ENCODE measurements around the gene LRRIQ1. TPM values are rescaled to one million over a fixed set of nuclear protein-coding genes. Genes with fewer than 3 reads are reported as not detected.

Gene LRRIQ1
- total RNA-seq, 1 experiment from 2014 or later, result 0.39 TPM

- Histone ChIP-seq H4K91ac (ENCODE audit: insufficient read length, low read depth, low read length) (no peak overlapping the region), H3K4me1 (ENCODE audit: insufficient read depth, low read length) (no peaks in the 10 kb centered on the region), H3K23me2 (ENCODE audit: insufficient read length, low read depth, low read length, poor library complexity, severe bottlenecking) (peaks cover 21% of the 10 kb centered on the region), H3K4ac (ENCODE audit: low read depth, low read length) (no peak overlapping the region), H3K27me3 (ENCODE audit: insufficient read depth, low read length) (peaks cover 27% of the 10 kb centered on the region), H3K14ac (ENCODE audit: insufficient read depth, low read length) (no peak overlapping the region), H2BK15ac (ENCODE audit: low read depth, low read length) (no peak overlapping the region), H3T11ph (ENCODE audit: low read length) (no peak overlapping the region), H4K20me1 (ENCODE audit: control insufficient read depth, insufficient read depth, insufficient read length) (no peaks in the 10 kb centered on the region), H3K56ac (ENCODE audit: insufficient read length, low read depth, low read length) (no peak overlapping the region), H2BK5ac (ENCODE audit: insufficient read length, low read length) (no peak overlapping the region), H3K9ac (ENCODE audit: extremely low read depth, insufficient read length, low read length) (no peak overlapping the region), H4K8ac (replicated peaks; ENCODE audit: insufficient read length, low read depth, low read length) (no peak overlapping the region), H3K79me1 (ENCODE audit: insufficient read depth, low read depth, low read length, poor library complexity, severe bottlenecking) (no peaks in the 10 kb centered on the region), H2BK20ac (ENCODE audit: low read depth, low read length, poor library complexity, severe bottlenecking) (no peak overlapping the region), H3K27ac (ENCODE audit: insufficient read length, low read depth, low read length) (no peak overlapping the region), H3K4me2 (ENCODE audit: insufficient read depth, insufficient read length, low read length) (peak overlapping the region; percentile 87), H2BK120ac (ENCODE audit: low read depth, low read length, poor library complexity, severe bottlenecking) (no peak overlapping the region), H3K79me2 (ENCODE audit: insufficient read depth, low read length) (no peaks in the 10 kb centered on the region), H2AK5ac (ENCODE audit: insufficient read length, low read length) (no peak overlapping the region), H2AFZ (ENCODE audit: low read length) (no peak overlapping the region), H3K18ac (ENCODE audit: insufficient read length, low read depth, low read length) (no peak overlapping the region), H3K9me3 (ENCODE audit: control insufficient read depth, low read depth, low read length) (no peaks in the 10 kb centered on the region), H4K5ac (ENCODE audit: insufficient read length, low read depth, low read length) (no peak overlapping the region), H3K23ac (ENCODE audit: insufficient read length, low read depth, low read length) (no peak overlapping the region), H2BK12ac (ENCODE audit: insufficient read length, low read depth, low read length) (no peak overlapping the region)
- TF ChIP-seq CTCF (conservative IDR thresholded peaks at IDR 0.05), result no peak
- peak overlapping the region; percentile 76 to 87 for H3K4me3 Mint-ChIP-seq
- DNase-seq, result no peak
- H3K27me3 Mint-ChIP-seq (ENCODE audit: low read depth), result peaks cover 42% of the 10 kb centered on the region
- WGBS (ENCODE audit: extremely low coverage, insufficient read length, low lambda C conversion rate), result no CpG with 5 or more reads among the region's 11 CpGs
- H3K36me3 Mint-ChIP-seq (ENCODE audit: insufficient read depth in 1 of 3, low read depth in 3 of 3), result no peaks in the 10 kb centered on the region; a peak in 1 of 7 replicates
- no peak overlapping the region for H3K27ac Mint-ChIP-seq
- peaks cover 19 to 33% of the 10 kb centered on the region in 2 experiments for H3K4me1 Mint-ChIP-seq
- peaks cover 0 to 3% of the 10 kb centered on the region in 2 experiments; a peak in 1 of 5 replicates for H3K9me3 Mint-ChIP-seq
Observed at GRCh38 chr12:85281636-85282312, 245.6 kb downstream of the LRRIQ1 start.
